ENCODE results near the gene SV2C. TPM values are rescaled to one million over a fixed set of nuclear protein-coding genes. Genes with fewer than 3 reads are reported as not detected.
"Not testable (repeated sequence)": the region's sequence is repeated elsewhere in the genome, so short reads cannot be mapped to it uniquely, and the experiment has no call there.

SV2C gene
- total RNA-seq, 2 donors from 2014 or later, result 0.20 to 0.35 TPM

DNA sequence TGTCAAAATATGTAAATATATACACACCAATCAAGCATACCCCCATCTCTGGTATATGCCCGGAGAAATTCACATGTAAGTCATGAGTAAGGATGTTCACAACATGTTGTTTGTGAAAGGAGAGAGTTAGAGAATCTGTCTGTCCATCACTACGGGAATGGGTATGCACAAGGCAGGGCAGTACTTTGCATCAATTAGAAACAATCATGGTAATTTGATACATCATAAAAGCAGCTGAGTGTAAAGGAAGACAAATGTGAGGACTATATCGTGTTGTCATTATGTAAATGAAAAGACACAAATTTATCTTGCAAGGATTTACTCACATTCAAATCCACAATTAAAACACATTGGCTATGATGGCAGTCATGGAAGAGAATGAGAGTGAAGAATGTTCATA is 146.7 kb downstream of the SV2C start:
- TF ChIP-seq, protein P1, sequence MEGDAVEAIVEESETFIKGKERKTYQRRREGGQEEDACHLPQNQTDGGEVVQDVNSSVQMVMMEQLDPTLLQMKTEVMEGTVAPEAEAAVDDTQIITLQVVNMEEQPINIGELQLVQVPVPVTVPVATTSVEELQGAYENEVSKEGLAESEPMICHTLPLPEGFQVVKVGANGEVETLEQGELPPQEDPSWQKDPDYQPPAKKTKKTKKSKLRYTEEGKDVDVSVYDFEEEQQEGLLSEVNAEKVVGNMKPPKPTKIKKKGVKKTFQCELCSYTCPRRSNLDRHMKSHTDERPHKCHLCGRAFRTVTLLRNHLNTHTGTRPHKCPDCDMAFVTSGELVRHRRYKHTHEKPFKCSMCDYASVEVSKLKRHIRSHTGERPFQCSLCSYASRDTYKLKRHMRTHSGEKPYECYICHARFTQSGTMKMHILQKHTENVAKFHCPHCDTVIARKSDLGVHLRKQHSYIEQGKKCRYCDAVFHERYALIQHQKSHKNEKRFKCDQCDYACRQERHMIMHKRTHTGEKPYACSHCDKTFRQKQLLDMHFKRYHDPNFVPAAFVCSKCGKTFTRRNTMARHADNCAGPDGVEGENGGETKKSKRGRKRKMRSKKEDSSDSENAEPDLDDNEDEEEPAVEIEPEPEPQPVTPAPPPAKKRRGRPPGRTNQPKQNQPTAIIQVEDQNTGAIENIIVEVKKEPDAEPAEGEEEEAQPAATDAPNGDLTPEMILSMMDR (IDR thresholded peaks at IDR 0.05), result no peak
- Histone ChIP-seq H3K9me3 (no peaks in the 10 kb centered on the region), H3K27me3 (no peaks in the 10 kb centered on the region), H3K27ac (no peak overlapping the region), H3K36me3 (no peaks in the 10 kb centered on the region), H3K9ac (ENCODE audit: low read depth in 2 of 2, low read length in 2 of 2) (no peak overlapping the region), H3K4me3 (no peak overlapping the region), H3K4me1 (no peaks in the 10 kb centered on the region)
- intact Hi-C loops (cut with DNase I), result no loop called here
- no peak for DNase-seq

DNA sequence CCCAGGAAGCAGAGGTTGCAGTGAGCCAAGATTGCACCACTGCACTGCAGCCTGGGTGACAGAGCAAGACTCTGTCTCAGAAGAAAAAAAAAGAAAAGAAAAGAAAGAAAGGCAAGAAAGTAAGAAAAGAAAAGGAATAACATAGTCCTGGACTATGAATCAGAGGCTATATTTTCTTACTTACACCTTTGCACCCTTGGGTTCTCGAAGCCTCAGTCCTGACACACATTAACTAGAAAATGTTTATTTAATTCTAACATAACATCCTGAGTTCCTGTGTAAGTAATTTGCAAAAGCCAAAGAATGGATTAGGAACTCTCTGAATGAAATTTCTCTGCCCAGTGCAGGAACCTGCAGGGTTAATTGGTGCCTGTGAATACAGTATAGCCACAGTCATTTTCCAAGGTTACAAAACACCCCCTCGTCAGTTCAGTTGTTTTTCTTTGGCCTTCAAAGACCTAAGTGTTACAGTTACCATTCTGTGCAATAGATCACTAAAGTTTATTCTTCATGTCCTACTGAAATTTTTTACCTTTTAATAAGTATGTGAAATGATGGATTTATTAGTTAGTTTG is 147.6 kb downstream of the SV2C start:
- DNase-seq, result no peak
- H3K4me3 ChIP-seq, result no peak overlapping the region
- no peak overlapping the region for H3K9ac ChIP-seq (ENCODE audit: low read depth in 2 of 2, low read length in 2 of 2)
- H3K36me3 ChIP-seq, result no peaks in the 10 kb centered on the region
- H3K27me3 ChIP-seq, result no peaks in the 10 kb centered on the region
- H3K9me3 ChIP-seq, result no peaks in the 10 kb centered on the region
- TF ChIP-seq, protein P1 (IDR thresholded peaks at IDR 0.05), result no peak
- no peak overlapping the region for H3K27ac ChIP-seq
- H3K4me1 ChIP-seq, result no peaks in the 10 kb centered on the region
- intact Hi-C loops (cut with DNase I), result no loop called here

DNA sequence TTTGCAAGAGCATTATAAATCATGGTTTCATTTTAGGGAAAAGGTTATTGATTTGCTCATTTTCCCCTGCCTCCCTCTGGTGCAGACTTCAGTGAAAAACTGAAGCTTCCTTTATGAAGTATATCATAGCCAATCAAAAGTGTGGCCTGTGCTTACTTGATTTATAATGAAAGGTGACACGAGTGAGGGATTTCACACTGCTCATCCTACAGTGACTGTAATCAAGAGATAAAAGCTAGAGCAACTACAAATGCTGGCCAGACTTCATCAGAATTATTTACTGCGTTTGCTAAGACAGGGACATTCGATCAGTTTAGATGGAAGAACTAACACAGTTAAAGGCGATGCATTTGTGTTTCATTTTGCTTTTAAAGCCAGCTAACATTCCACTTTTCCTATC is 151.5 kb downstream of the SV2C start:
- no peak overlapping the region for H3K4me3 ChIP-seq
- TF ChIP-seq, protein P1 (IDR thresholded peaks at IDR 0.05), result no peak
- no peak overlapping the region for H3K9ac ChIP-seq (ENCODE audit: low read depth in 2 of 2, low read length in 2 of 2)
- intact Hi-C loops (cut with DNase I), result no loop called here
- no peak overlapping the region for H3K27ac ChIP-seq
- H3K4me1 ChIP-seq, result no peaks in the 10 kb centered on the region
- no peaks in the 10 kb centered on the region for H3K36me3 ChIP-seq
- no peak for DNase-seq
- no peaks in the 10 kb centered on the region for H3K9me3 ChIP-seq
- no peaks in the 10 kb centered on the region for H3K27me3 ChIP-seq

DNA sequence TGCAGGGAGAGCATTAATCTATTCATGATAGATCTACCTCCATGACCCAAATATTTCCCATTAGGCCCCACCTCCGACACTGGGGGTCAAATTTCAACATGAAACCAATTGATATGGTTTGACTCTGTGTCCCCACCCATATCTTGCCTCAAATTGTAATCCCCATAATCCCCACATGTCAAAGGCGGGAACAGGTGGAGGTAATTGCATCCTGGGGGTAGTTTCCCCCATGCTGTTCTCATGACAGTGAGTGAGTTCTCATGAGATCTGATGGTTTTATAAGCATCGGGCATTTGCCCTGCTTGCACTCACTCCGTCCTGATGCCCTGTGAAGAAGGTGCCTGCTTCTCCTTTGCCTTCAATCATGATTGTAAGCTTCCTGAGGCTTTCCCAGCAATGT is 153.5 kb downstream of the SV2C start:
- no peak overlapping the region for H3K9ac ChIP-seq (ENCODE audit: low read depth in 2 of 2, low read length in 2 of 2)
- no peak overlapping the region for H3K27ac ChIP-seq
- no peak overlapping the region for H3K4me3 ChIP-seq
- no peaks in the 10 kb centered on the region for H3K27me3 ChIP-seq
- TF ChIP-seq, protein P1 (IDR thresholded peaks at IDR 0.05), result no peak
- DNase-seq, result no peak
- no peaks in the 10 kb centered on the region for H3K36me3 ChIP-seq
- no peaks in the 10 kb centered on the region for H3K4me1 ChIP-seq
- no peaks in the 10 kb centered on the region for H3K9me3 ChIP-seq
- intact Hi-C loops (cut with DNase I), result no loop called here

DNA sequence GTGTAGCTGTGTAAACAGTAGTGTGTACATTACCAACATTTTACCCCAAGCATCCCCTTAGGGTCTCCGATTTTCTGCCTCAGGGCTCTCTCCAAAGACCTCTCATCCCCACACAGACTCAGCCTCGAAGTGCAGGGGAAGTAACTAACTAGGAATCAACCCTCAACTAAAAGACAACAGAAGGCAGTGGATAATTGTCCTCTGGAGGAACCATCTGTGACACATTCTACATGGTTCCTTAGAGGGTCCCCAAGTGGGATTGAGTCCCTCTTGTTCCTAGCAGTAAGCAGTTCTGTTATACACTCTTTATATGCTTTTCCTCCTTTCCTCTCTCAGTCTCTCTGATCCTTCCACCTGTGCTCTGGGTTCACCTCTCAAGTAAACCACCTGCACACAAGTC is 157.2 kb downstream of the SV2C start:
- no peaks in the 10 kb centered on the region for H3K27me3 ChIP-seq
- no peaks in the 10 kb centered on the region for H3K9me3 ChIP-seq
- H3K9ac ChIP-seq (ENCODE audit: low read depth in 2 of 2, low read length in 2 of 2), result no peak overlapping the region
- DNase-seq, result no peak
- H3K27ac ChIP-seq, result no peak overlapping the region
- intact Hi-C loops (cut with DNase I), result no loop called here
- no peak overlapping the region for H3K4me3 ChIP-seq
- H3K4me1 ChIP-seq, result no peaks in the 10 kb centered on the region
- TF ChIP-seq, protein P1 (IDR thresholded peaks at IDR 0.05), result no peak
- no peaks in the 10 kb centered on the region for H3K36me3 ChIP-seq

DNA sequence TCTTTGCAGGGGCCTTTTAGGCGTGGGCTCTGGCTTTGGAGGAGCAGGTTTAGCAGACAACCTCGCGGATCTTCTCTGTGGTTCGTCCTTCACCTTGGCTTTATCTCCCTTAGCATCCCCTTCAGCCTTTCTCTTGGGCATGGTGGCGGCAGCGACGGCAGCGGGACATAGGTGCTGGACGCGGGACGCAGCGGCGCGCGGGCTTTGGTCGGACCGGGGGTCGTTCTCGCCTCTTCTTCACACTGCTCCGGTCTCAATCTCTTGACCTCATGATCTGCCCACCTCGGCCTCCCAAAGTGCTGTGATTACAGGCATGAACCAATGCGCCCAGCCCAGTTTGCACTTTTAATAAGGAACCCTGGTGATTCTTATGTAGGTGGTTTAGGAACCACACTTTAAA is 159.0 kb downstream of the SV2C start:
- not testable (repeated sequence) for H3K9ac ChIP-seq (ENCODE audit: low read depth in 2 of 2, low read length in 2 of 2)

More for the DNA sequence above, 159.0 kb downstream of the SV2C start:
- H3K4me1 ChIP-seq; H3K36me3 ChIP-seq; H3K4me3 ChIP-seq; H3K27ac ChIP-seq; H3K27me3 ChIP-seq; DNase-seq; H3K9me3 ChIP-seq; intact Hi-C loops (cut with DNase I): not testable (repeated sequence)
